IPS-15b (cell line): ENCODE data around the gene DNASE1L1.

Experiments
- H3K27me3 ChIP-seq: one replicate; pipeline ENCODE4 v1.6.1; 2013; ENCODE audit warnings: low read length; ENCODE audit not compliant: control insufficient read depth, insufficient read depth
- H3K36me3 ChIP-seq: one replicate; pipeline ENCODE4 v1.6.1; 2013; ENCODE audit warnings: low read length; ENCODE audit not compliant: control insufficient read depth, insufficient read depth
- H3K4me1 ChIP-seq: one replicate; pipeline ENCODE4 v1.6.1; 2013; ENCODE audit warnings: mild to moderate bottlenecking, low read length; ENCODE audit not compliant: control insufficient read depth, insufficient read depth
- H3K4me3 ChIP-seq: one replicate; pipeline ENCODE4 v1.5.1; 2013; ENCODE audit warnings: low read depth, low read length
- H3K9ac ChIP-seq: one replicate; pipeline ENCODE4 v1.6.1; 2013; ENCODE audit warnings: low read depth, mild to moderate bottlenecking, low read length
- H3K9me3 ChIP-seq: one replicate; pipeline ENCODE4 v1.6.1; 2013; ENCODE audit warnings: mild to moderate bottlenecking, low read length; ENCODE audit not compliant: control insufficient read depth, insufficient read depth

The DNASE1L1 gene

GRCh38 chrX:154443479-154443910, 34.4 kb upstream of the DNASE1L1 start:
- H3K9me3 ChIP-seq: no peaks in the 10 kb centered on the region
- H3K36me3 ChIP-seq: peaks cover 44% of the 10 kb centered on the region
- peak overlapping the region; percentile 35 for H3K4me3 ChIP-seq
- no peak overlapping the region for H3K9ac ChIP-seq
- no peaks in the 10 kb centered on the region for H3K27me3 ChIP-seq
- H3K4me1 ChIP-seq: no peaks in the 10 kb centered on the region

- Histone ChIP-seq H3K4me3 (no peak overlapping the region), H3K9me3 (no peaks in the 10 kb centered on the region), H3K4me1 (no peaks in the 10 kb centered on the region), H3K36me3 (peaks cover 40% of the 10 kb centered on the region), H3K9ac (no peak overlapping the region), H3K27me3 (no peaks in the 10 kb centered on the region)
These were observed 33.1 kb upstream of the DNASE1L1 start for GRCh38 chrX:154441984-154442707.

GRCh38 chrX:154441564-154441963, 32.5 kb upstream of the DNASE1L1 start:
- no peaks in the 10 kb centered on the region for H3K27me3 ChIP-seq
- H3K4me1 ChIP-seq: no peaks in the 10 kb centered on the region
- H3K36me3 ChIP-seq: peaks cover 40% of the 10 kb centered on the region
- no peaks in the 10 kb centered on the region for H3K9me3 ChIP-seq
- H3K9ac ChIP-seq: no peak overlapping the region
- H3K4me3 ChIP-seq: no peak overlapping the region

GRCh38 chrX:154440623-154441357, 31.7 kb upstream of the DNASE1L1 start:
- Histone ChIP-seq H3K27me3 (no peaks in the 10 kb centered on the region), H3K36me3 (peaks cover 35% of the 10 kb centered on the region), H3K4me3 (no peak overlapping the region), H3K9ac (no peak overlapping the region), H3K9me3 (no peaks in the 10 kb centered on the region), H3K4me1 (no peaks in the 10 kb centered on the region)

- H3K36me3 ChIP-seq: peaks cover 36% of the 10 kb centered on the region
- no peaks in the 10 kb centered on the region for H3K4me1 ChIP-seq
- H3K27me3 ChIP-seq: no peaks in the 10 kb centered on the region
- no peak overlapping the region for H3K4me3 ChIP-seq
- no peak overlapping the region for H3K9ac ChIP-seq
- no peaks in the 10 kb centered on the region for H3K9me3 ChIP-seq
These were observed 30.8 kb upstream of the DNASE1L1 start for GRCh38 chrX:154439841-154440240.

GRCh38 chrX:154437971-154438893, 29.2 kb upstream of the DNASE1L1 start:
- H3K36me3 ChIP-seq: peaks cover 36% of the 10 kb centered on the region
- no peak overlapping the region for H3K9ac ChIP-seq

GRCh38 chrX:154436983-154437752, 28.1 kb upstream of the DNASE1L1 start, which contains the start of gene GDI1:
Gene GDI1, plus strand, starts transcription at chrX:154437154. Its CDS starts 101 bp downstream, at chrX:154437255.
- Histone ChIP-seq H3K9ac (peak within 1 kb of the TSS; percentile 37), H3K9me3 (no peaks in the 10 kb centered on the region), H3K4me3 (peak within 1 kb of the TSS; percentile 59), H3K4me1 (no peaks in the 10 kb centered on the region), H3K27me3 (no peaks in the 10 kb centered on the region), H3K36me3 (peaks cover 36% of the 10 kb centered on the region)

More at GRCh38 chrX:154437971-154438893, 29.2 kb upstream of the DNASE1L1 start:
- Histone ChIP-seq H3K4me3 (peak overlapping the region; percentile 59), H3K4me1 (no peaks in the 10 kb centered on the region), H3K9me3 (no peaks in the 10 kb centered on the region), H3K27me3 (no peaks in the 10 kb centered on the region)

GRCh38 chrX:154436374-154436982, 27.4 kb upstream of the DNASE1L1 start:
- Histone ChIP-seq H3K27me3 (no peaks in the 10 kb centered on the region), H3K4me3 (peak overlapping the region; percentile 59), H3K9ac (peak overlapping the region; percentile 37), H3K4me1 (no peaks in the 10 kb centered on the region), H3K9me3 (no peaks in the 10 kb centered on the region), H3K36me3 (peaks cover 32% of the 10 kb centered on the region)

- Histone ChIP-seq H3K27me3 (no peaks in the 10 kb centered on the region), H3K4me1 (no peaks in the 10 kb centered on the region), H3K4me3 (no peak overlapping the region), H3K36me3 (peaks cover 28% of the 10 kb centered on the region), H3K9me3 (no peaks in the 10 kb centered on the region), H3K9ac (no peak overlapping the region)
These were observed 26.2 kb upstream of the DNASE1L1 start for GRCh38 chrX:154435171-154435733.

- Histone ChIP-seq H3K9ac (no peak overlapping the region), H3K4me3 (no peak overlapping the region), H3K9me3 (no peaks in the 10 kb centered on the region), H3K4me1 (no peaks in the 10 kb centered on the region), H3K27me3 (no peaks in the 10 kb centered on the region), H3K36me3 (peaks cover 23% of the 10 kb centered on the region)
These were observed 25.5 kb upstream of the DNASE1L1 start for GRCh38 chrX:154434394-154435168.
